Measurements from ENCODE around the gene PTOV1. TPM values are rescaled to one million over a fixed set of nuclear protein-coding genes. Genes with fewer than 3 reads are reported as not detected.

PTOV1 gene
- total RNA-seq, 4 donors from 2014 or later = 77.6 to 88.2 (median 87.0) TPM

GRCh38 chr19:49882643-49883042 is 31.7 kb downstream of the PTOV1 start:
- intact Hi-C loops (cut with DNase I; ENCODE audit: low total_unique reads) = no loop called here
- H3K27ac ChIP-seq = no peak overlapping the region

GRCh38 chr19:49883094-49883493 is 32.1 kb downstream of the PTOV1 start:
- DNase-seq = no peak
- intact Hi-C loops (cut with DNase I; ENCODE audit: low total_unique reads) (no loop called here), in situ Hi-C loops (cut with MboI; ENCODE audit: low sequenced_read_pairs in 4 of 4) (no loop called here)
- no peak for ATAC-seq
- Histone ChIP-seq H3K36me3 (peaks cover 14 to 81% of the 10 kb centered on the region in 2 donors), H3K4me1 (peaks cover 7 to 14% of the 10 kb centered on the region in 2 donors), H3K27ac (no peak overlapping the region), H3K9me3 (no peaks in the 10 kb centered on the region), H3K27me3 (no peaks in the 10 kb centered on the region), H3K4me3 (no peak overlapping the region)
- TF ChIP-seq POLR2A (IDR thresholded peaks at IDR 0.05) = no peak
- TF ChIP-seq CTCF (IDR thresholded peaks at IDR 0.05 in 4 of 5, conservative IDR thresholded peaks at IDR 0.05 in 1 of 5) = no peak

More at GRCh38 chr19:49882643-49883042, 31.7 kb downstream of the PTOV1 start:
- Histone ChIP-seq H3K4me3 (no peak overlapping the region), H3K9me3 (no peaks in the 10 kb centered on the region), H3K27me3 (no peaks in the 10 kb centered on the region), H3K4me1 (peaks cover 7 to 16% of the 10 kb centered on the region in 2 donors), H3K36me3 (peaks cover 14 to 81% of the 10 kb centered on the region in 2 donors)
- in situ Hi-C loops (cut with MboI; ENCODE audit: low sequenced_read_pairs in 4 of 4) = no loop called here
- TF ChIP-seq POLR2A (IDR thresholded peaks at IDR 0.05) = no peak
- no peak for TF ChIP-seq CTCF (IDR thresholded peaks at IDR 0.05 in 4 of 5, conservative IDR thresholded peaks at IDR 0.05 in 1 of 5)
- DNase-seq (no peak), ATAC-seq (no peak)

GRCh38 chr19:49884109-49884508 is 33.1 kb downstream of the PTOV1 start:
- in situ Hi-C loops (cut with MboI; ENCODE audit: low sequenced_read_pairs in 4 of 4) (no loop called here), intact Hi-C loops (cut with DNase I; ENCODE audit: low total_unique reads) (no loop called here)
- ATAC-seq (no peak), DNase-seq (no peak)
- Histone ChIP-seq H3K4me3 (no peak overlapping the region), H3K27ac (no peak overlapping the region), H3K36me3 (peaks cover 14 to 74% of the 10 kb centered on the region in 2 donors), H3K9me3 (no peaks in the 10 kb centered on the region), H3K4me1 (peaks cover 0 to 4% of the 10 kb centered on the region in 2 donors), H3K27me3 (no peaks in the 10 kb centered on the region)
- TF ChIP-seq CTCF (IDR thresholded peaks at IDR 0.05 in 4 of 5, conservative IDR thresholded peaks at IDR 0.05 in 1 of 5) (no peak), POLR2A (IDR thresholded peaks at IDR 0.05) (no peak)

- in situ Hi-C loops (cut with MboI; ENCODE audit: low sequenced_read_pairs in 4 of 4) = no loop called here
- no peaks in the 10 kb centered on the region for H3K9me3 ChIP-seq
- peaks cover 14 to 67% of the 10 kb centered on the region in 2 donors for H3K36me3 ChIP-seq
- DNase-seq = no peak
- TF ChIP-seq CTCF (IDR thresholded peaks at IDR 0.05 in 4 of 5, conservative IDR thresholded peaks at IDR 0.05 in 1 of 5) (no peak), POLR2A (IDR thresholded peaks at IDR 0.05) (no peak)
- H3K4me1 ChIP-seq = peaks cover 0 to 3% of the 10 kb centered on the region in 2 donors
- intact Hi-C loops (cut with DNase I; ENCODE audit: low total_unique reads) = no loop called here
- no peak overlapping the region for H3K4me3 ChIP-seq
- ATAC-seq = no peak
- H3K27me3 ChIP-seq = no peaks in the 10 kb centered on the region
- no peak overlapping the region for H3K27ac ChIP-seq
Measured at GRCh38 chr19:49884760-49885159, 33.8 kb downstream of the PTOV1 start.
